ENCODE data around the gene DDX60.

- TF ChIP-seq, protein P1, sequence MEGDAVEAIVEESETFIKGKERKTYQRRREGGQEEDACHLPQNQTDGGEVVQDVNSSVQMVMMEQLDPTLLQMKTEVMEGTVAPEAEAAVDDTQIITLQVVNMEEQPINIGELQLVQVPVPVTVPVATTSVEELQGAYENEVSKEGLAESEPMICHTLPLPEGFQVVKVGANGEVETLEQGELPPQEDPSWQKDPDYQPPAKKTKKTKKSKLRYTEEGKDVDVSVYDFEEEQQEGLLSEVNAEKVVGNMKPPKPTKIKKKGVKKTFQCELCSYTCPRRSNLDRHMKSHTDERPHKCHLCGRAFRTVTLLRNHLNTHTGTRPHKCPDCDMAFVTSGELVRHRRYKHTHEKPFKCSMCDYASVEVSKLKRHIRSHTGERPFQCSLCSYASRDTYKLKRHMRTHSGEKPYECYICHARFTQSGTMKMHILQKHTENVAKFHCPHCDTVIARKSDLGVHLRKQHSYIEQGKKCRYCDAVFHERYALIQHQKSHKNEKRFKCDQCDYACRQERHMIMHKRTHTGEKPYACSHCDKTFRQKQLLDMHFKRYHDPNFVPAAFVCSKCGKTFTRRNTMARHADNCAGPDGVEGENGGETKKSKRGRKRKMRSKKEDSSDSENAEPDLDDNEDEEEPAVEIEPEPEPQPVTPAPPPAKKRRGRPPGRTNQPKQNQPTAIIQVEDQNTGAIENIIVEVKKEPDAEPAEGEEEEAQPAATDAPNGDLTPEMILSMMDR (conservative IDR thresholded peaks at IDR 0.05; ENCODE audit: low read length) = no peak
- TF ChIP-seq EZH2phosphoT487 (IDR thresholded peaks at IDR 0.05; ENCODE audit: borderline replicate concordance, low read depth, low read length) = no peak
These were observed 129.8 kb downstream of the DDX60 start for GRCh38 chr4:168188754-168189153.
